HG03342 (cell line): ENCODE results near the gene CTBS.
"Not testable (repeated sequence)": the region's sequence is repeated elsewhere in the genome, so short reads cannot be mapped to it uniquely, and the experiment has no call there.

Experiments used
- ATAC-seq: cut with Tn5 transposase; IDR thresholded peaks from one replicate; pipeline ENCODE4 v1.9.1; 2021; ENCODE audit warnings: mild to moderate bottlenecking, moderate library complexity; ENCODE audit not compliant: unreplicated experiment

CTBS gene

DNA sequence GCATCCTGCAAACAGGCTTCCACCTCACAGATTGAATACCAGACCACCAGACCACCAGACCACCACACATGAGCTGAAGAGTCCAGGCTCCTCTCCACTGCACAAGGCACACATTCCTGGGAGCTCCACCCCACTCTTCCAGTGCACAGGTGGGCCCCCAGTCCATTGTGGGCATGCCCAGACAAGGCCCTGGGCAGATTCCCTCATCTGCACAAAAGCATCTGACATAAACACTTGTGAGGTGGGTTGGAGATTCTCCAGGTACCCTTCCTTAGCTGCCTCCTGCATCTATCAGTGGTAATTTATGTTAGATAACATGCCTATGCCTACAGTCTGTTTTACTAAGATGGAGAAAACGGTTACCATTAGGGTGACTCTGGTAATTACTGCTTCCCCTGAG, 11.6 kb upstream of the CTBS start:
- ATAC-seq = no peak

DNA sequence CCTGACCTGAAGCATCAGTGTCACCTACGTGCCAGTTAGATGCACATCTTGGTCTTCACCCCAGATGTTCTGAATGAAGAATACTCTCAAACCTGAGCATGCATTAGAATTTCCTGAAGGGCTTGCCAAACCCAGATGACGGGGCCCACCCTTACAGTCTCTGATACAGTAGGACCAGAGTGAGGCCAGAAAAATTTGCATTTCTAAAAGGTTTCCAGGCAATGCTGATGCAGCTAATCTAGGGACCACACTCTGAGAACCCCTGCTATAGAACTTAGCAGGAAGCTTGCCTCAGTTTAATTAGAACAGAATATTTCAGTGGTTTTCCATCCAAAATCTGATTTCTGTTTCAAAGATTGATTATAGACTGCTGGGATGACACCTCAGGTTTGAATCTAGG, 9.9 kb upstream of the CTBS start:
- no peak for ATAC-seq

DNA sequence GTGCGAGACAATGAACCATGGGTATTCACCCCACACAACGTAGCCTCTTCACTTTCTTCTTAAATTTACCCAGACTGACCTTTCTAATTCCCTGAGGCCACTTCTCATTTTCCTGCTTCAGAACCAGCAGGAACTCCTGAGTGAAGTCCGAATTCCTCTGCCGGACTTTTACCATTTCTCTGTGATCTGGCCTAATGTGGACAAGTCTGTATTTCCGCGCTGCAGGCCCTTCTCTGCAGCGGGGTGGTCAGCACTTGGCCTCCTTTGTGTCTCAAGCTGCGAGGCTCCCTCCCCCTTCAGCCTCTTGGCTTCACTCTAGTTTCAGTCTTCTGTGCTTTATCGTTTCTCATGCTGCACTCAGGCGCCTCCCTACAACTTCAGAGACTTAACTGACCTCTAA, 9.4 kb upstream of the CTBS start:
- ATAC-seq = no peak

DNA sequence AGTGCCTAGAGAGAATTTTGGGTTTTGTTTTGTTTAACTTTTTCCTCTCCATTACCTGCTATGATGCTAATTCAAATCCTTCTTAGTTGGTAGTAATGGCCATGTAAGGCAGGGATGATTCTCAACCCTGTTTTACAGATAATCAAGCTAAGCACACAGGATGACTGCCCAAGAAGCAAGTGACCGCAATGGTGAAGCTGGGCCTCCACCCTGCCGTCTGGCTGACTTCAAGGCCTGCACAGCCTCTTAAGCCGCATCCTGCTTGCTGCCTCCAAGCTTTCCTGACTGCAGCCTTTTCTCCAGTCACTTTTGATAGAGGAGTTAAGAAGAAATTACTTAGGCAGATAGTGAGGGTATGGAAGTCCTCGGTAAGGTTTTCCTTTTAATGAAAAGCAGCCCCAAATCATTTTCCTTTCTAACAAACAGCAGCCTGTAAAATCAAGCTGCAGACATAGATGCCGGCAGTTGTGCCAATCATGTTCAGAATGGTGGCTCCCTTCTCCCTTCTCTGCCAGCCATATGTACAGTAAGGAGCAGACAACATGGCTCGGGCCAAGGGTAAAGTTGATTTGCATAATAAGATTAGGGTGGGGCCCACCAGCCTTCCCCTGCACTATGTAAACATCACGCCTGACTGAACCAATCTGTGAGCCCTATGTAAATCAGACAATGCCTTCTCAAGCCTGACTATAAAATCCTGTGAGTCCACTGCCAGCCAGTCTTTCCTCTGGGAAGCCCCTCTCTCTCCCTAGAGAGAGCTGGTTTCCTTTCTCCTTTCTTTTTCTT, 8.8 kb upstream of the CTBS start:
- peak; percentile 56 for ATAC-seq

DNA sequence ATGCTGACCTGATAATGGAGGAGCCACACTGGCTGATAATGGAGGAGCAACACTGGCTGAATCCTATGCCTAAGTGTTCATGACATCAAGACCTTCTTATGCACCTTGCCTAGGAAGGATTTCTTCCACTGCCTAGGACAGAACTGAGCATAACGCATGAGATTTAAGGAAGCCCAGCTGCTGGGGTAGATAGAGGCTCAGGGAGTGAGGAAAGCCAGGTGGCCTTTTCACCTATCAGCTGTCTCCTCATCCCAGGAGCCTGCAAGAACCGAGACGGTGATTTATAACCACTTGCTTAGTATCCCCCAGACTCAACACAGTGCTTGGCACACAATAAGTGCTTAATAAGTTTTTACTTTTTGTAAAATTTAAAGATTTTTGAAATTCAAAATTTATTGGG, 7.4 kb upstream of the CTBS start:
- ATAC-seq = no peak

DNA sequence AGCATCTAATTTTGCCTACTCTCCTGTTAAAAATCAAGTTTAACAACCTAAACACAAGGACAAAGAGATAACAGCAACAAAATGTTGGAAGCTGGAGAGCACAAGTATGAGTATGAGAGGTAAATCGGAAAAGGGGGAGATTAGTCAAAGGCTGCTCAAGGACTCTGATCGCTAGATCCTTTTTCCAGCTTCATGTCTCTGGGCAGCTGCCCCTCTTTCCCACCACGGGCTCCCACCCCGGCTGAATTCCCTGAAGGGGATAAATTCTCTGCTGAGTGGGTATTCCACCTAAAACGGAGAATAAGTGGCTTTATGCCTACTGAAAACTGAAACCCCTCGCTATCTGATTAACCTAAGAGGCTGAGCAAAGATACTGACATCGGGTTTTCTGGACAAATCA, 696 bp upstream of the CTBS start:
- no peak for ATAC-seq

DNA sequence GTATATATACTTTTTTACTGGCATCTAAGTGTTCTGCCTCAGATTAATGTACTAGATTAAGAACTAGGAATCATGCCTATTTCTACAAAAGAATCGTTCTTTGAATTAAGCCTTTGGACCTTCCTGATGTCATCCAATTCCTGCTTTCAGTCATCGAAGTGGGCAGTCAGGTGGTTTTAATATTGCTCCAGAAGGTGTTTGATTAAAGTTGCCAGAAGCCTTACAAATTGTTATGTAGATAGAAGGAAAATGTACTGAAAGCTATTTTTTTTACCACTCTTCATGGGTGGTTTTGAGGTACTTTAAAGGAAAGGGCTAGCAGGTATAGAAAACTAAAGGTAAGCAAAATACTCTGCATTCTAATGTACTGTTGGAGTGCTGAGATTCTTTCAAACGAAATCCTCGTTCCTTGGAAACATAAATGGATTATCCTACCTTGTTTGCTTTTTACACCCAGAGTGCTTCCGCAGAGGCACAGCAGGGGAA, 716 bp downstream of the CTBS start:
- ATAC-seq = no peak

DNA sequence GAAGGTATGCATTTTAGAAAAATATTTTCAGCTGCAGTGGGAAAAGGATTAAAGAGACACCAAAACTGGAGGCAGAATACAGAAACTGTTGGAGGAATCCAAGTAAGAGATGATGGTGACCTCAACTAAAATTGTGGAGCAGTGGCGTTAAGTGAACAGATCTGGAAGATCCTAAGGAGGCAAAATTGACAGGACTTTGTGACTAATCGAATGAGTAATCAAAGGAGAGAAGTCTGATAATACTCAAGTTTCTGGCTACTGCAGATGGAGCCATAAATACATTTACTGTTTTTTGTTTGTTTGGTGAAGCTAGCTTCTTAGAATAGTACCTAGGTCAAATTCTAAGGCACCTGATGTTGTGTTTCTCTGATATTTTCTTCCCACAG, 3.1 kb downstream of the CTBS start:
- no peak for ATAC-seq

DNA sequence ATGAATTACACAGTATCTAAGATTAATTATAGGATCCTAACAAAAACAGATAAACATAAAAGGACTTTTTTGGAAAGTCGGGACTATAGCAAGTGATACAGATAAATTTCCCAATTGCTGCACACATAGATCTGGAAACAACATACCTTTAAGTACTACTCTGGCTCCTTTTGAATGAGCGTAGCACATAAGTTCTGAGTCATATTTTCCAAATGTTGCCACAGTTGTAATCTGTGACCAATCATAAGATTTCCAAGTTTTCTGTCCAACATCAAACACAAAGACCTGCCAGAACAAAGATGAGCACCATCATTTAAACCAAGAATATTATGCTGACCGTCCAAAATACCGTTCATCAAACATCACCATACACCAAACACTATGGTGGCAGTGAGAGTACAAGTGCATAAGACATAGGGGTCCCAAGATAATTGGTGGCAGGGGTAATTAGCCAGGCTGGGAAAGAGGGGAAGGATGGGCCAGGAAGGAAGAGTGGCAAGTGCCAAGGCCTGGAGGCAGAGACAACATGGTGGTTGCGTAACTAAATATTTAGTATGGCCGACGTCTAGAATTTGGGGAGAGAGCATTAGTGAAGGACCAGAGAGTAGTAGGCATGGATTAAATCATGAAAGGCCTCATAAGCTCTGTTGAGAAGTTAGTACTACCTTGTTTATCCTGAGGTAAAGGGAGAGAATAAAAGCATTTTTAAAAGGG, 3.6 kb downstream of the CTBS start:
- no peak for ATAC-seq

DNA sequence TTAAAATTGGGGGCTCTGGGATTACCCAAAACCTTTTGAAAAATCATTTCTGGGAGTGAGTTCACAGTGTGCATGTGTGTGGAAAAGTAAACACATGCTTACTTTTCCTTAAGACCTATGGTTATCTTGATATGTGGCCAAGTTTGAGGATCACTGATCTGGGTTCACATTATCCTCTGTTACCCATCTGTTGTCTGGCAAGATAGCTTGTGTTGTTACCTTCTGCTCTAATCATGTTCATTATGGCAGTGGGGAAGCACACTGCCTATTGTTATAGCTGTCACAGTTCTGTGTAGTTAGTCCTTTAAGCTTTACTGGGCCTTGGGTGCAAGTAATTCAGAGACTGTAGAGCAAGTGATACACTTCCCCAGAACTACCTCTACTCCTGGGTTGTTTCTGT, 5.0 kb downstream of the CTBS start:
- no peak for ATAC-seq

DNA sequence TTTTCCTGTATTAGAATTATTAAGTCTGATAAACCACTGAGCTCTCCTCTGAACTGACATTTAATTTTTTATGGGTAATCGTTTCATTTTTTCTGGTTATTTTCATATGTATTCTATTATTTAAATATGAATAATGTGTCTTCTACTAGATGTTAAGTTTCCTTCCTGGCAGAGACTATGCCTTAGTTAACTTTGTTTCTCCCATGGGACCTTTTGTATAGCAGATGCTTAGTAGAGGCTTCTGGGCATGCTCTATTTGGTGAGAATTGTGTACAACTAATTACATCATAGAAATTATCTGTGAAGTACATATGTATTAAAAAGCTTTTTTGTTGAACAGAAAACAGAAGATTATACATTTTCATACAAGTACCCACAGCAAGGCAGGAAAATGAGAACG, 23.4 kb downstream of the CTBS start:
- no peak for ATAC-seq

DNA sequence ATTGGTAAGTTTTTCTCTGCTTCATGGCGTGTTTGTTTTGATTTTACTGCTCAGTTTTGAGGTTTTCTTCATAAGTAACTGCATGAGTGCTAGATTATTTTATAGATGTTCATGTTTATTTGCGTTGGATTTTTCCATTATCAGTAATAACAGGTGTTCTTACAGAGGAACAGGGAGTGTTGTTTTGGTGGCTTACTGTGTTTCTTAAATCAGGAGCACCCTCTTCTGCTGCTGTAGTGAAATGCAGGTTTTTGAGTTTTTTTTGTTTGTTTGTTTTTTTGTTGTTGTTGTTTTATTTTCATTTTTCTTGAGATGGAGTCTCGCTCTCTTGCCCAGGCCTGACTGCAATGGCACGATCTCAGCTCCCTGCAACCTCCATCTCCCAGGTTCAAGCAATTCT, 32.6 kb downstream of the CTBS start:
- no peak for ATAC-seq

DNA sequence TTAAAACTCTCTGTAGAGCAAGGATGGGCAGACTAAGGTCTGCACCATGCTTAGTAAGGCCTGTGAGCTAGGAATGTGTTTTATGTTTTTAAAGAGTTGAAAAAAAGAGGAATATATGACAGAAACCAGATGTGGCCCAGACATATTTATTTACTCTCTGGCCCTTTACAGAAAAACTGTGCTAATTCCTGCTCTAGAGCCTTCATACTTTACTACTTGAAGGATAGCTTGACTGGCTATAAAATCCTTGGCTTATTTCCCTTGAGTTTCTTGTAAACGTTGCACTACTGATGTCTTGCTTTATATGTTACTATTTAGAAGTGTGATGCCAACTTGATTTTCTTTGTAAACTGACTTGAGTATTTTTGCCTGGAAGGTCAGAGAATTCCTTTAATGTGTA, 33.5 kb downstream of the CTBS start:
- no peak for ATAC-seq

DNA sequence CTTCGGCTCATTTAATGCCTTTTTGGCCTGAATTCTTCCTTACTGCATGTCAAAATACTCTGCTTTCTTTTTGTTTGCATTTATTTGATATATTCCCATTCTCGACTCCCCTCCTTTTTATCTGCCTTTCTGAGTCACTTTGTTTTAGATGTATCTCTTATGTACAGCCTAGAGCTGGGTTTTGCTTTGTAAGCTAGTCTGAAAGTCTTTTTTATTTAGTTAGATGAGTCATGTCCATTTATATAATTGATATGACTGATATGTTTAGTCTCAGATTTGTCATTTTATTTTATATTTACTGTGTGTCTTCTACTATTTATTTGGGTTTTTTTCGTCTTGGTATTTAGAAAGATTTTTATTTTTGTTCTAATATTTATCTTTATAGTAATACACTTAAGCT, 34.3 kb downstream of the CTBS start:
- no peak for ATAC-seq

DNA sequence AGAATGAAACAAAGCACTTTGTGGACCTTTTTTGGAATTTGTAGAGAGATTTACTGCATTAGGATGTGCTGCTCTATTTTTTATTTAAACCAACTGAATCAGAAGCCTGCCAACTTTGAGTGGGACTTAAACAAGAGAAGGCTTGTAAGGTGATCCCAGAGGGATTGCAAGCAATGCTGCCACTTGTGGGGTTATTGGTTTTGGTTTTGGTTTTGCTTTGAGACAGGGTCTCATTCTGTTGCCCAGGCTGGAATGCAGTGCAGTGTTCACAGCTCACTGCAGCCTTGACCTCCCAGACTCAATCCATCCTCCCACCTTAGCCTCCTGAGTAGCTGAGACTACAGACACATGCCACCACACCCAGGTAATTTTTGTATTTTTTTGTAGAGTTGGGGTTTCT, 35.6 kb downstream of the CTBS start:
- ATAC-seq = peak; percentile 69

DNA sequence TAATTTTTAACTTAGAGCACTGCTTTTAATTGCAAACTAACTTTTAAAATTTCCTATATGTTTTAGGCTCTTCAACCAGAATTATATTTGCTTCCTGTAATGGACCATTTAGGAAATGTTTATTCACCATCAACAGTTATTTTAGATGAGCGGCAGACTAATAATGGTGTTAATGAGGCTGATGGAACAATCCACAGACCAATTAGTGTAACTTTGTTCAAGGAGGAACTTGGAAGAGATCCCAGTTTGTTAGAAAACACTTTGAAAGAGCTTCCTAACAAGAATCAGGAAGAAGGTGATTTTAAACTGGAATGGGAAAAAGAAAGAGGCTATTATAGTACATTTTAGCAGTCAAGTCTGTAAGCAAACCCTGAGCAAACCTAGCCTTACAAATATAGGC, 48.5 kb downstream of the CTBS start:
- no peak for ATAC-seq

DNA sequence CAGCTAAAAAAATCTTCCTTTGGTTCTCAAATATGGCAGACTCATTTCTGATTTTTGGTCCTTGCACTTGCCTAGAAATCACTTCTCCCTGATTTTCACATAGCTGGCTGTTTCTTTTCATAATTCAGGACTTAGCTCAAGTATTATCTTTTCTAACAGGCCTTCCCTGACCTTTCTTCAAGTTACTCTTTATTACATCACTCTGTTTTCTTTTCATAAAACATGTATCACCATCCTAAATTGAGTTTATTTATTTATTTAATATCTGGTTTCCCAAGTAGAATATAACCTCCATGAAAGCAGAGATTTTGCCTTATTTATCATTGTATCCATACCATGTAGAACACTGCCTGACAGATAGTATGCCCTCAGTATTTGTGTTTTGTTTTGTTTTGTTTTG, 49.6 kb downstream of the CTBS start:
- no peak for ATAC-seq

DNA sequence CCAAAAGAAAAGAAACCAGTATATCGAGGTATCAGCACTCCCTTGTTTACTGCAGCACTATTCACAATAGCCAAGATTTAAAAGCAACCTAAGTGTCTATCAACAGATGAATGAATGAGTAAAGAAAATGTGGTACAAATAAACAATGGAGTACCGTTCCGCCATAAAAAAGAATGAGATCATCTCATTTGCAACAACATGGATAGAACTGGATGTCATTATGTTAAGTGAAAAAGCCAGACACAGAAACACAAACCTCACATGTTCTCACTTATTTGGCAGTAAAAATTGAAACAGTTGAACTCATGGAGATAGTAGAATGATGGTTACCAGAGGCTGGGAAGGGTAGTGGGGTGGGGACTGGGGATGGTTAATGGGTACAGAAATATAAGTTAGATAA, 63.6 kb downstream of the CTBS start:
- ATAC-seq = no peak

DNA sequence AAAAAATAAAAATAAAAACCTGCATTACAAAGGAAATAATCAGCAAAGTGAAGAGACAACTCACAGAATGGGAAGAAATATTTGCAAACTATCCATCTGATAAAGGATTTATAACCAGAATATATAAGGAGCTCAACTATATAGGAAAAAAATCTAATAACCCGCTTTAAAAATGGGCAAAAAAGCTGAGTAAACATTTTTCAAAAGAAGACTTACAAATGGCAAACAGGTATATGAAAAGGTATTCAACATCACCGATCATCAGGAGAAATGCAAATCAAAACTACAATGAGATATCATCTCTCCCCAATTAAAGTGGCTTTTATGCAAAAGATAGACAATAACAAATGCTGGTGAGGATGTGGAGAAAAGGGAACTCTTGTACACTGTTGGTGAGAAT, 64.1 kb downstream of the CTBS start:
- ATAC-seq = no peak

DNA sequence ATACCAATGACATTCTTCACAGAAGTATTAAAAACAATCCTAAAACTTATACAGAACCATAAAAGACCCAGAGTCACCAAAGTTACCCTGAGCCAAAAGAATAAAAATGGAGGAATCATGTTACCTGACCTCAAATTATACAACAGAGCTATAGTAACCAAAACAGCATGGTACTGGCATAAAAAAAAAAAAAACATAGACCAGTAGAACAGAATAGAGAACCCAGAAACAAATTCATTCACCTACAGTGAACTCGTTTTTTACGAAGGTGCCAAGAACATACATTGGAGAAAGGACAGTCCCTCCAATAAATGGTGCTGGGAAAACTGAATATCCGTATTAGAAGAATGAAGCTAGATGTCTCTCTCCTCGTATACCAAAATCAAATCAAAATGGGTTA, 65.2 kb downstream of the CTBS start:
- ATAC-seq = no peak

DNA sequence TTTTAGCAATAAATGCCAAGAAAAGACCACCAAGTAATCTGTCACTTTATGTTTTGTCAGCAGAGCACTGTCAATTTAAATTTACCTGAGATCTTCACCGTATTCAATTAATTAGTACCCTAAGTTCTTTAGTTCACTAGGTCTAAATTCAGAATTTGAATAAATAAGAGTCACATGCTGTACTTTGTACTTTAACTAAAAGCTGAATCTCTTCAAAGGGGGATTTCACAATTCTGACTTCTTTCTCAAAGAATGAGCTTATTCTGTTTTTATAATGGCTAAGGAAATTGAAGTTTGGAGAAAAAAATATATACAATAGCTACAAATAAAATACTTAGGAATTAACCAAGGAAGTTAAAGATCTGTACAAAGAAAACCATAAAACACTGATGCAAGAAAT, 65.7 kb downstream of the CTBS start:
- ATAC-seq = no peak

DNA sequence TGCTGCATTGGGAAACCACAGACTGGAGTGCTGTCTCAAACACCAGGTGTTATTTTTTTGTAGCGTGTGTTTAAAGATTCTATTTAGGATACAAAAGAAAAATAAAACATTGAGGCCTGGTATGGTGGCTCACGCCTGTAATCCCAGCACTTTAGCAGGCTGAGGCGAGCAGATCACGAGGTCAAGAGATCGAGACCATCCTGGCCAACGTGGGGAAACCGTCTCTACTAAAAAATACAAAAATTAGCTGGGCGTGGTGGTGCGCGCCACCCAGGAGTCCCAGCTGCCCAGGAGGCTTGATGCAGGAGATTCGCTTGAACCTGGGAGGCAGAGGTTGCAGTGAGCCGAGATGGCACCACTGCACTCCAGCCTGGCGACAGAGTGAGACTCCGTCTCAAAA, 66.4 kb downstream of the CTBS start:
- ATAC-seq = not testable (repeated sequence)
